Prostate gland (tissue), 2 donors: Measurements from ENCODE around the gene C1QTNF4.

ENCODE experiments used
- POLR2A ChIP-seq: fragments of 450-650 bp; IDR thresholded peaks from one replicate; pipeline ENCODE4 v1.6.1; 2016; ENCODE audit warnings: antibody characterized with exemption, mild to moderate bottlenecking
- POLR2AphosphoS5 ChIP-seq: sonication (generic); formaldehyde crosslinking; IDR thresholded peaks from one replicate; pipeline ENCODE4 v1.6.1; 2017; ENCODE audit warnings: antibody characterized with exemption
- TF ChIP-seq, protein P1 (sequence below), 4 experiments: fragments of 200-600 bp in 2 of 4; fragments of 450-650 bp in 2 of 4; sonication (generic) in 2 of 4; IDR thresholded peaks; 1 replicate in 3 of 4; 2 replicates in 1 of 4; pipeline ENCODE4 v1.5.1; 2016 to 2019; ENCODE audit warnings: antibody characterized with exemption in 4 of 4, mild to moderate bottlenecking in 2 of 4, moderate library complexity in 2 of 4

DNA sequence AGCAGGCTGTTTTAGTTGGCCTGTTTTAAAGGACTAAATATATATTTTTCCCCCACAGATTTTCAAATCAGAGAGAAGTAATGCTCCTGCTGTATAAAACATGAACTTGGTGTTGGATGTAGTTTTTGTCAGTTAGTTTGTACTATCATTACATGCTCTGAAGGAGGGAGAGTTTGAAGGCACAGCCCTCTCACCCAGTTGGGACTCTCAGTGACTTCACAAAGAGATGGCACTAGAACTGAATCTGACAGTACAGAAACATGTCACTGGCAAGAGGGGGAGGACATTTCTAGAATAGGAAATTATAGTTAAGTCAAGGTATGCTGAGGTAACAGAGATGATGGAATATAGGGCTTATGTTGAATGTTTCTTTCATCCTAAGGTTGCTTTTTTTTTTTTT is 21.0 kb upstream of the C1QTNF4 start:
- TF ChIP-seq POLR2A (no peak), POLR2AphosphoS5 (no peak)
- TF ChIP-seq, protein P1, sequence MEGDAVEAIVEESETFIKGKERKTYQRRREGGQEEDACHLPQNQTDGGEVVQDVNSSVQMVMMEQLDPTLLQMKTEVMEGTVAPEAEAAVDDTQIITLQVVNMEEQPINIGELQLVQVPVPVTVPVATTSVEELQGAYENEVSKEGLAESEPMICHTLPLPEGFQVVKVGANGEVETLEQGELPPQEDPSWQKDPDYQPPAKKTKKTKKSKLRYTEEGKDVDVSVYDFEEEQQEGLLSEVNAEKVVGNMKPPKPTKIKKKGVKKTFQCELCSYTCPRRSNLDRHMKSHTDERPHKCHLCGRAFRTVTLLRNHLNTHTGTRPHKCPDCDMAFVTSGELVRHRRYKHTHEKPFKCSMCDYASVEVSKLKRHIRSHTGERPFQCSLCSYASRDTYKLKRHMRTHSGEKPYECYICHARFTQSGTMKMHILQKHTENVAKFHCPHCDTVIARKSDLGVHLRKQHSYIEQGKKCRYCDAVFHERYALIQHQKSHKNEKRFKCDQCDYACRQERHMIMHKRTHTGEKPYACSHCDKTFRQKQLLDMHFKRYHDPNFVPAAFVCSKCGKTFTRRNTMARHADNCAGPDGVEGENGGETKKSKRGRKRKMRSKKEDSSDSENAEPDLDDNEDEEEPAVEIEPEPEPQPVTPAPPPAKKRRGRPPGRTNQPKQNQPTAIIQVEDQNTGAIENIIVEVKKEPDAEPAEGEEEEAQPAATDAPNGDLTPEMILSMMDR (IDR thresholded peaks at IDR 0.05) = no peak
